Measurements from ENCODE around the gene MMP24OS. TPM values are rescaled to one million over a fixed set of nuclear protein-coding genes. Genes with fewer than 3 reads are reported as not detected.
A peak's percentile ranks its signal among the peaks of the same experiment; 100 is the strongest.

Gene MMP24OS
- total and polyA plus RNA-seq, 5 donors from 2014 or later: 8.7 to 50.6 (median 9.6) TPM

GRCh38 chr20:35292504-35293285 is 14.8 kb upstream of the MMP24OS start:
- Mint-ChIP-seq H3K4me1 (no peaks in the 10 kb centered on the region), H3K9me3 (no peaks in the 10 kb centered on the region), H3K36me3 (no peaks in the 10 kb centered on the region), H3K27me3 (peaks cover 6% of the 10 kb centered on the region), H3K27ac (no peak overlapping the region), H3K4me3 (peak overlapping the region in 1 of 4 donors; percentile 29)
- Histone ChIP-seq H3K27ac (ENCODE audit: insufficient read depth, low read length, poor library complexity, severe bottlenecking) (no peak overlapping the region), H3K4me3 (ENCODE audit: low read depth, low read length) (no peak overlapping the region), H3K4me1 (ENCODE audit: control insufficient read depth, insufficient read depth, low read length, poor library complexity, severe bottlenecking) (no peaks in the 10 kb centered on the region), H3K36me3 (ENCODE audit: control insufficient read depth, insufficient read depth, low read length) (no peaks in the 10 kb centered on the region), H3K27me3 (ENCODE audit: control insufficient read depth, insufficient read depth, low read length) (no peaks in the 10 kb centered on the region), H3K9me3 (ENCODE audit: control insufficient read depth in 2 of 2, low read length in 2 of 2) (no peaks in the 10 kb centered on the region)
- ATAC-seq (ENCODE audit: low read depth in 2 of 2) (no peak), DNase-seq (no peak)

GRCh38 chr20:35291654-35292503 is 14.0 kb upstream of the MMP24OS start, which contains the start of gene FAM83C:
Gene FAM83C, minus strand, starts transcription at chr20:35292425. Its CDS starts 121 bp downstream, at chr20:35292304.
- no peak for ATAC-seq (ENCODE audit: low read depth in 2 of 2)
- H3K4me3 Mint-ChIP-seq: peak within 1 kb of the TSS in 1 of 4 donors; percentile 29
- H3K36me3 Mint-ChIP-seq: no peaks in the 10 kb centered on the region
- Histone ChIP-seq H3K27me3 (ENCODE audit: control insufficient read depth, insufficient read depth, low read length) (no peaks in the 10 kb centered on the region), H3K4me3 (ENCODE audit: low read depth, low read length) (no peak within 1 kb of the TSS), H3K27ac (ENCODE audit: insufficient read depth, low read length, poor library complexity, severe bottlenecking) (no peak within 1 kb of the TSS), H3K9me3 (ENCODE audit: control insufficient read depth in 2 of 2, low read length in 2 of 2) (no peaks in the 10 kb centered on the region), H3K36me3 (ENCODE audit: control insufficient read depth, insufficient read depth, low read length) (no peaks in the 10 kb centered on the region), H3K4me1 (ENCODE audit: control insufficient read depth, insufficient read depth, low read length, poor library complexity, severe bottlenecking) (no peaks in the 10 kb centered on the region)
- no peak for DNase-seq
- H3K27me3 Mint-ChIP-seq: peaks cover 6% of the 10 kb centered on the region
- H3K4me1 Mint-ChIP-seq: no peaks in the 10 kb centered on the region
- no peaks in the 10 kb centered on the region for H3K9me3 Mint-ChIP-seq
- H3K27ac Mint-ChIP-seq: no peak within 1 kb of the TSS

- no peak overlapping the region for H3K27ac Mint-ChIP-seq
- H3K9me3 ChIP-seq (ENCODE audit: control insufficient read depth in 2 of 2, low read length in 2 of 2): no peaks in the 10 kb centered on the region
- H3K27me3 Mint-ChIP-seq: peaks cover 6% of the 10 kb centered on the region
- H3K9me3 Mint-ChIP-seq: no peaks in the 10 kb centered on the region
- H3K4me1 ChIP-seq (ENCODE audit: control insufficient read depth, insufficient read depth, low read length, poor library complexity, severe bottlenecking): no peaks in the 10 kb centered on the region
- H3K27me3 ChIP-seq (ENCODE audit: control insufficient read depth, insufficient read depth, low read length): no peaks in the 10 kb centered on the region
- H3K4me3 ChIP-seq (ENCODE audit: low read depth, low read length): no peak overlapping the region
- DNase-seq: no peak
- no peak overlapping the region for H3K4me3 Mint-ChIP-seq
- no peaks in the 10 kb centered on the region for H3K36me3 ChIP-seq (ENCODE audit: control insufficient read depth, insufficient read depth, low read length)
- peaks cover 0 to 2% (median 0%) of the 10 kb centered on the region in 4 donors for H3K4me1 Mint-ChIP-seq
- H3K36me3 Mint-ChIP-seq: no peaks in the 10 kb centered on the region
- no peak for ATAC-seq (ENCODE audit: low read depth in 2 of 2)
- no peak overlapping the region for H3K27ac ChIP-seq (ENCODE audit: insufficient read depth, low read length, poor library complexity, severe bottlenecking)
Measured at GRCh38 chr20:35290887-35291417, 13.0 kb upstream of the MMP24OS start.

- no peak for ATAC-seq (ENCODE audit: low read depth in 2 of 2)
- Histone ChIP-seq H3K4me3 (ENCODE audit: low read depth, low read length) (no peak overlapping the region), H3K27me3 (ENCODE audit: control insufficient read depth, insufficient read depth, low read length) (no peaks in the 10 kb centered on the region), H3K36me3 (ENCODE audit: control insufficient read depth, insufficient read depth, low read length) (no peaks in the 10 kb centered on the region), H3K9me3 (ENCODE audit: control insufficient read depth in 2 of 2, low read length in 2 of 2) (no peaks in the 10 kb centered on the region), H3K27ac (ENCODE audit: insufficient read depth, low read length, poor library complexity, severe bottlenecking) (no peak overlapping the region), H3K4me1 (ENCODE audit: control insufficient read depth, insufficient read depth, low read length, poor library complexity, severe bottlenecking) (peaks cover 1% of the 10 kb centered on the region)
- Mint-ChIP-seq H3K9me3 (no peaks in the 10 kb centered on the region), H3K36me3 (no peaks in the 10 kb centered on the region), H3K4me1 (peaks cover 0 to 7% (median 0%) of the 10 kb centered on the region in 4 donors), H3K27me3 (peaks cover 6% of the 10 kb centered on the region), H3K4me3 (peak overlapping the region in 2 of 4 donors; percentile 47 to 74), H3K27ac (peak overlapping the region in 1 of 3 donors; percentile 25)
- no peak for DNase-seq
Measured at GRCh38 chr20:35290186-35290886, 12.4 kb upstream of the MMP24OS start.

GRCh38 chr20:35288325-35289060 is 10.6 kb upstream of the MMP24OS start:
- Mint-ChIP-seq H3K36me3 (no peaks in the 10 kb centered on the region), H3K4me1 (peaks cover 0 to 19% (median 11%) of the 10 kb centered on the region in 4 donors), H3K27me3 (peaks cover 3% of the 10 kb centered on the region), H3K27ac (peak overlapping the region in 1 of 3 donors; percentile 36), H3K9me3 (no peaks in the 10 kb centered on the region), H3K4me3 (peak overlapping the region in 1 of 4 donors; percentile 68)
- DNase-seq (no peak), ATAC-seq (ENCODE audit: low read depth in 2 of 2) (no peak)
- no peak overlapping the region for H3K4me3 ChIP-seq (ENCODE audit: low read depth, low read length)
- H3K27me3 ChIP-seq (ENCODE audit: control insufficient read depth, insufficient read depth, low read length): no peaks in the 10 kb centered on the region
- H3K27ac ChIP-seq (ENCODE audit: insufficient read depth, low read length, poor library complexity, severe bottlenecking): no peak overlapping the region
- H3K9me3 ChIP-seq (ENCODE audit: control insufficient read depth in 2 of 2, low read length in 2 of 2): no peaks in the 10 kb centered on the region
- H3K36me3 ChIP-seq (ENCODE audit: control insufficient read depth, insufficient read depth, low read length): no peaks in the 10 kb centered on the region
- H3K4me1 ChIP-seq (ENCODE audit: control insufficient read depth, insufficient read depth, low read length, poor library complexity, severe bottlenecking): peaks cover 16% of the 10 kb centered on the region

GRCh38 chr20:35287509-35288324 is 9.8 kb upstream of the MMP24OS start:
- Histone ChIP-seq H3K4me1 (ENCODE audit: control insufficient read depth, insufficient read depth, low read length, poor library complexity, severe bottlenecking) (peaks cover 23% of the 10 kb centered on the region), H3K27ac (ENCODE audit: insufficient read depth, low read length, poor library complexity, severe bottlenecking) (no peak overlapping the region), H3K4me3 (ENCODE audit: low read depth, low read length) (no peak overlapping the region), H3K27me3 (ENCODE audit: control insufficient read depth, insufficient read depth, low read length) (no peaks in the 10 kb centered on the region), H3K36me3 (ENCODE audit: control insufficient read depth, insufficient read depth, low read length) (no peaks in the 10 kb centered on the region), H3K9me3 (ENCODE audit: control insufficient read depth in 2 of 2, low read length in 2 of 2) (no peaks in the 10 kb centered on the region)
- H3K36me3 Mint-ChIP-seq: no peaks in the 10 kb centered on the region
- no peak for DNase-seq
- H3K9me3 Mint-ChIP-seq: no peaks in the 10 kb centered on the region
- H3K27me3 Mint-ChIP-seq: no peaks in the 10 kb centered on the region
- no peak for ATAC-seq (ENCODE audit: low read depth in 2 of 2)
- peak overlapping the region in 3 of 4 donors; percentile 9 to 68 (median 11) for H3K4me3 Mint-ChIP-seq
- peaks cover 0 to 23% (median 14%) of the 10 kb centered on the region in 4 donors for H3K4me1 Mint-ChIP-seq
- no peak overlapping the region for H3K27ac Mint-ChIP-seq
